Tibial nerve (tissue), 3 donors: ENCODE measurements around the gene OSCAR.

ENCODE experiments used
- POLR2A ChIP-seq, 2 donors: fragments of 450-650 bp; IDR thresholded peaks; one replicate each; pipeline ENCODE4 v1.6.1; 2017; ENCODE audit warnings: antibody characterized with exemption in 2 of 2, mild to moderate bottlenecking in 2 of 2, moderate library complexity in 2 of 2
- TF ChIP-seq, protein P1 (sequence below), 5 experiments: fragments of 200-600 bp in 3 of 5; fragments of 450-650 bp in 2 of 5; sonication (generic) in 3 of 5; IDR thresholded peaks; one replicate each; pipeline ENCODE4 v1.5.1; 2016 to 2019; ENCODE audit warnings: antibody characterized with exemption in 5 of 5, mild to moderate bottlenecking in 3 of 5, moderate library complexity in 2 of 5

GRCh38 chr19:54045771-54046170 lies 54.8 kb downstream of the OSCAR start:
- TF ChIP-seq, protein P1, sequence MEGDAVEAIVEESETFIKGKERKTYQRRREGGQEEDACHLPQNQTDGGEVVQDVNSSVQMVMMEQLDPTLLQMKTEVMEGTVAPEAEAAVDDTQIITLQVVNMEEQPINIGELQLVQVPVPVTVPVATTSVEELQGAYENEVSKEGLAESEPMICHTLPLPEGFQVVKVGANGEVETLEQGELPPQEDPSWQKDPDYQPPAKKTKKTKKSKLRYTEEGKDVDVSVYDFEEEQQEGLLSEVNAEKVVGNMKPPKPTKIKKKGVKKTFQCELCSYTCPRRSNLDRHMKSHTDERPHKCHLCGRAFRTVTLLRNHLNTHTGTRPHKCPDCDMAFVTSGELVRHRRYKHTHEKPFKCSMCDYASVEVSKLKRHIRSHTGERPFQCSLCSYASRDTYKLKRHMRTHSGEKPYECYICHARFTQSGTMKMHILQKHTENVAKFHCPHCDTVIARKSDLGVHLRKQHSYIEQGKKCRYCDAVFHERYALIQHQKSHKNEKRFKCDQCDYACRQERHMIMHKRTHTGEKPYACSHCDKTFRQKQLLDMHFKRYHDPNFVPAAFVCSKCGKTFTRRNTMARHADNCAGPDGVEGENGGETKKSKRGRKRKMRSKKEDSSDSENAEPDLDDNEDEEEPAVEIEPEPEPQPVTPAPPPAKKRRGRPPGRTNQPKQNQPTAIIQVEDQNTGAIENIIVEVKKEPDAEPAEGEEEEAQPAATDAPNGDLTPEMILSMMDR (IDR thresholded peaks at IDR 0.05) = no peak
- TF ChIP-seq POLR2A (IDR thresholded peaks at IDR 0.05) = no peak
